Esophagus squamous epithelium (tissue), 4 donors: Measurements from ENCODE around the gene WIPF3.

Experiments
- POLR2A ChIP-seq, 4 donors: fragments of 450-650 bp; IDR thresholded peaks; one replicate each; pipeline ENCODE4 v1.6.1; 2017; ENCODE audit warnings: antibody characterized with exemption in 4 of 4, mild to moderate bottlenecking in 4 of 4, moderate library complexity in 3 of 4
- TF ChIP-seq, protein P1 (sequence below), 6 experiments: fragments of 450-650 bp in 4 of 6; fragments of 200-600 bp in 2 of 6; sonication (generic) in 2 of 6; IDR thresholded peaks; one replicate each; pipeline ENCODE4 v1.5.1; 2016 to 2019; ENCODE audit warnings: antibody characterized with exemption in 6 of 6, mild to moderate bottlenecking in 4 of 6, moderate library complexity in 4 of 6

GRCh38 chr7:29892231-29892630 lies 85.9 kb downstream of the WIPF3 start:
- TF ChIP-seq, protein P1, sequence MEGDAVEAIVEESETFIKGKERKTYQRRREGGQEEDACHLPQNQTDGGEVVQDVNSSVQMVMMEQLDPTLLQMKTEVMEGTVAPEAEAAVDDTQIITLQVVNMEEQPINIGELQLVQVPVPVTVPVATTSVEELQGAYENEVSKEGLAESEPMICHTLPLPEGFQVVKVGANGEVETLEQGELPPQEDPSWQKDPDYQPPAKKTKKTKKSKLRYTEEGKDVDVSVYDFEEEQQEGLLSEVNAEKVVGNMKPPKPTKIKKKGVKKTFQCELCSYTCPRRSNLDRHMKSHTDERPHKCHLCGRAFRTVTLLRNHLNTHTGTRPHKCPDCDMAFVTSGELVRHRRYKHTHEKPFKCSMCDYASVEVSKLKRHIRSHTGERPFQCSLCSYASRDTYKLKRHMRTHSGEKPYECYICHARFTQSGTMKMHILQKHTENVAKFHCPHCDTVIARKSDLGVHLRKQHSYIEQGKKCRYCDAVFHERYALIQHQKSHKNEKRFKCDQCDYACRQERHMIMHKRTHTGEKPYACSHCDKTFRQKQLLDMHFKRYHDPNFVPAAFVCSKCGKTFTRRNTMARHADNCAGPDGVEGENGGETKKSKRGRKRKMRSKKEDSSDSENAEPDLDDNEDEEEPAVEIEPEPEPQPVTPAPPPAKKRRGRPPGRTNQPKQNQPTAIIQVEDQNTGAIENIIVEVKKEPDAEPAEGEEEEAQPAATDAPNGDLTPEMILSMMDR (IDR thresholded peaks at IDR 0.05): no peak
- TF ChIP-seq POLR2A (IDR thresholded peaks at IDR 0.05): no peak
